ENCODE measurements around the gene ANKZF1. TPM values are rescaled to one million over a fixed set of nuclear protein-coding genes. Genes with fewer than 3 reads are reported as not detected.

The ANKZF1 gene
- total RNA-seq, 3 donors from 2014 or later (not counting 1 experiment from before 2014, with no cell fraction given): 100 to 148 (median 117) TPM

GRCh38 chr2:219247678-219248642 is 18.4 kb downstream of the ANKZF1 start:
- peak overlapping the region; percentile 86 to 98 for H3K27ac Mint-ChIP-seq
- peak overlapping the region; percentile 97 for H3K27ac ChIP-seq (ENCODE audit: low read length)
- 52% methylated on average over 15 of the region's 17 CpGs for WGBS (ENCODE audit: insufficient coverage)
- H3K4me3 ChIP-seq (ENCODE audit: low read length): no peak overlapping the region
- intact Hi-C loops (cut with micrococcal nuclease): no loop called here
- ATAC-seq: peak; percentile 31 to 71 (median 35)
- peaks cover 54 to 83% of the 10 kb centered on the region in 2 donors for H3K4me1 Mint-ChIP-seq
- H3K27me3 ChIP-seq (ENCODE audit: control insufficient read depth, insufficient read depth, low read length): no peaks in the 10 kb centered on the region
- H3K4me1 ChIP-seq (ENCODE audit: control insufficient read depth, insufficient read depth, low read length): peaks cover 78% of the 10 kb centered on the region
- DNase-seq: peak in 1 of 2 donors; percentile 89
- H3K36me3 ChIP-seq (ENCODE audit: control insufficient read depth, insufficient read depth, low read length): peaks cover 40% of the 10 kb centered on the region
- no peaks in the 10 kb centered on the region for H3K9me3 Mint-ChIP-seq
- TF ChIP-seq, protein P1, sequence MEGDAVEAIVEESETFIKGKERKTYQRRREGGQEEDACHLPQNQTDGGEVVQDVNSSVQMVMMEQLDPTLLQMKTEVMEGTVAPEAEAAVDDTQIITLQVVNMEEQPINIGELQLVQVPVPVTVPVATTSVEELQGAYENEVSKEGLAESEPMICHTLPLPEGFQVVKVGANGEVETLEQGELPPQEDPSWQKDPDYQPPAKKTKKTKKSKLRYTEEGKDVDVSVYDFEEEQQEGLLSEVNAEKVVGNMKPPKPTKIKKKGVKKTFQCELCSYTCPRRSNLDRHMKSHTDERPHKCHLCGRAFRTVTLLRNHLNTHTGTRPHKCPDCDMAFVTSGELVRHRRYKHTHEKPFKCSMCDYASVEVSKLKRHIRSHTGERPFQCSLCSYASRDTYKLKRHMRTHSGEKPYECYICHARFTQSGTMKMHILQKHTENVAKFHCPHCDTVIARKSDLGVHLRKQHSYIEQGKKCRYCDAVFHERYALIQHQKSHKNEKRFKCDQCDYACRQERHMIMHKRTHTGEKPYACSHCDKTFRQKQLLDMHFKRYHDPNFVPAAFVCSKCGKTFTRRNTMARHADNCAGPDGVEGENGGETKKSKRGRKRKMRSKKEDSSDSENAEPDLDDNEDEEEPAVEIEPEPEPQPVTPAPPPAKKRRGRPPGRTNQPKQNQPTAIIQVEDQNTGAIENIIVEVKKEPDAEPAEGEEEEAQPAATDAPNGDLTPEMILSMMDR (IDR thresholded peaks at IDR 0.05): no peak
- no peaks in the 10 kb centered on the region for H3K27me3 Mint-ChIP-seq (ENCODE audit: low read depth in 2 of 2)
- H3K36me3 Mint-ChIP-seq: no peaks in the 10 kb centered on the region
- H3K9me3 ChIP-seq (ENCODE audit: control insufficient read depth, insufficient read depth, low read length): no peaks in the 10 kb centered on the region
- H3K4me3 Mint-ChIP-seq: peak overlapping the region; percentile 94

GRCh38 chr2:219248845-219249202 is 19.2 kb downstream of the ANKZF1 start:
- peaks cover 40% of the 10 kb centered on the region for H3K36me3 ChIP-seq (ENCODE audit: control insufficient read depth, insufficient read depth, low read length)
- no peaks in the 10 kb centered on the region for H3K9me3 ChIP-seq (ENCODE audit: control insufficient read depth, insufficient read depth, low read length)
- no peaks in the 10 kb centered on the region for H3K9me3 Mint-ChIP-seq
- H3K36me3 Mint-ChIP-seq: no peaks in the 10 kb centered on the region
- WGBS (ENCODE audit: insufficient coverage): 83% methylated on average over 2 of the region's 2 CpGs
- TF ChIP-seq, protein P1 (IDR thresholded peaks at IDR 0.05): no peak
- H3K4me1 Mint-ChIP-seq: peaks cover 54 to 84% of the 10 kb centered on the region in 2 donors
- peak overlapping the region; percentile 86 to 98 for H3K27ac Mint-ChIP-seq
- DNase-seq: no peak
- peak overlapping the region; percentile 61 for H3K4me3 Mint-ChIP-seq
- H3K4me3 ChIP-seq (ENCODE audit: low read length): peak overlapping the region; percentile 14
- ATAC-seq: no peak
- H3K27me3 Mint-ChIP-seq (ENCODE audit: low read depth in 2 of 2): no peaks in the 10 kb centered on the region
- peaks cover 78% of the 10 kb centered on the region for H3K4me1 ChIP-seq (ENCODE audit: control insufficient read depth, insufficient read depth, low read length)
- intact Hi-C loops (cut with micrococcal nuclease): no loop called here
- no peaks in the 10 kb centered on the region for H3K27me3 ChIP-seq (ENCODE audit: control insufficient read depth, insufficient read depth, low read length)
- peak overlapping the region; percentile 97 for H3K27ac ChIP-seq (ENCODE audit: low read length)

DNA sequence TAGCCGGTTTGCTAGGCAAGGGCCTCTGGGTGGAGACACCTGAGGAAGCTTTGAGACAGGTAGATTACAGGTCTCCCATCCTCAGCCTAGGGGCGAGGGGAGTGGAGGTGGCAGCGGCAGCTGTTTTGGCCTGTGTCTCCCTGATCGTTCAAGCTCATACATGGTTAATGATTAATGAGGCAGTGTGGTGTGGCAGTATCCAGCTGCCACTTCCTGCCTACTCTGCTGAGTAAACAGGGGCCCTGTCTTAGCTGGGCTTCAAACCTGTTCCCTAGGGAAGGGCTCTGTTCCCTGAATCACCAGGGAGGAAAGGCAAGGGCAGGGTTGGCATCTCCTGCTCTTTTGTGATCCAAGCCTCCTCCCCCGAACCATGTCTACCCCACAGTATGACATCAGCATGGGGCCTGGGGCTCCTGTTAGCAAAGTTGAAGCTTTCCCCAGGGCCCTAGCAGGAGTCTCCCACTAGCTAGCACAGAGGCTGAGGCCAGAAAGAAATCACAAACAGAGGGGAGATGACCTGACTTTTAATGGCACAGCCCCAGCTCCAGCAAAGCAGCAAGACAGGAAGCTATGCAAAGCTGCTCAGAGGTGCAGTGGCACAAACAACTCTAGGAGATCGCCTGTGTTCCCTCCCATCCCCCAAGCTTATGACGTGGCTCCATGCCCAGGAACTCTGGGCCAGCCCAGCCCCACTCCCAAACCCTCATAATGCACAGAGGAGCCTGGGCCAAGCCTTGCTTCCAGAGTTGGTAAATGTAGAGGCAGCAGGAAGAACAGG is 19.8 kb downstream of the ANKZF1 start:
- ATAC-seq: no peak
- peaks cover 54 to 84% of the 10 kb centered on the region in 2 donors for H3K4me1 Mint-ChIP-seq
- H3K27me3 Mint-ChIP-seq (ENCODE audit: low read depth in 2 of 2): no peaks in the 10 kb centered on the region
- intact Hi-C loops (cut with micrococcal nuclease): no loop called here
- no peaks in the 10 kb centered on the region for H3K36me3 Mint-ChIP-seq
- H3K27ac ChIP-seq (ENCODE audit: low read length): peak overlapping the region; percentile 97
- no peaks in the 10 kb centered on the region for H3K9me3 Mint-ChIP-seq
- H3K4me1 ChIP-seq (ENCODE audit: control insufficient read depth, insufficient read depth, low read length): peaks cover 78% of the 10 kb centered on the region
- peaks cover 40% of the 10 kb centered on the region for H3K36me3 ChIP-seq (ENCODE audit: control insufficient read depth, insufficient read depth, low read length)
- TF ChIP-seq, protein P1 (IDR thresholded peaks at IDR 0.05): no peak
- peak in 1 of 2 donors; percentile 73 for DNase-seq
- peak overlapping the region; percentile 86 to 98 for H3K27ac Mint-ChIP-seq
- peak overlapping the region; percentile 61 for H3K4me3 Mint-ChIP-seq
- no peaks in the 10 kb centered on the region for H3K27me3 ChIP-seq (ENCODE audit: control insufficient read depth, insufficient read depth, low read length)
- 11% methylated on average over 7 of the region's 7 CpGs for WGBS (ENCODE audit: insufficient coverage)
- no peaks in the 10 kb centered on the region for H3K9me3 ChIP-seq (ENCODE audit: control insufficient read depth, insufficient read depth, low read length)
- peak overlapping the region; percentile 14 for H3K4me3 ChIP-seq (ENCODE audit: low read length)
